ENCODE measurements around the gene LRP6.
"Not testable (repeated sequence)": the region's sequence is repeated elsewhere in the genome, so short reads cannot be mapped to it uniquely, and the experiment has no call there.

The LRP6 gene

DNA sequence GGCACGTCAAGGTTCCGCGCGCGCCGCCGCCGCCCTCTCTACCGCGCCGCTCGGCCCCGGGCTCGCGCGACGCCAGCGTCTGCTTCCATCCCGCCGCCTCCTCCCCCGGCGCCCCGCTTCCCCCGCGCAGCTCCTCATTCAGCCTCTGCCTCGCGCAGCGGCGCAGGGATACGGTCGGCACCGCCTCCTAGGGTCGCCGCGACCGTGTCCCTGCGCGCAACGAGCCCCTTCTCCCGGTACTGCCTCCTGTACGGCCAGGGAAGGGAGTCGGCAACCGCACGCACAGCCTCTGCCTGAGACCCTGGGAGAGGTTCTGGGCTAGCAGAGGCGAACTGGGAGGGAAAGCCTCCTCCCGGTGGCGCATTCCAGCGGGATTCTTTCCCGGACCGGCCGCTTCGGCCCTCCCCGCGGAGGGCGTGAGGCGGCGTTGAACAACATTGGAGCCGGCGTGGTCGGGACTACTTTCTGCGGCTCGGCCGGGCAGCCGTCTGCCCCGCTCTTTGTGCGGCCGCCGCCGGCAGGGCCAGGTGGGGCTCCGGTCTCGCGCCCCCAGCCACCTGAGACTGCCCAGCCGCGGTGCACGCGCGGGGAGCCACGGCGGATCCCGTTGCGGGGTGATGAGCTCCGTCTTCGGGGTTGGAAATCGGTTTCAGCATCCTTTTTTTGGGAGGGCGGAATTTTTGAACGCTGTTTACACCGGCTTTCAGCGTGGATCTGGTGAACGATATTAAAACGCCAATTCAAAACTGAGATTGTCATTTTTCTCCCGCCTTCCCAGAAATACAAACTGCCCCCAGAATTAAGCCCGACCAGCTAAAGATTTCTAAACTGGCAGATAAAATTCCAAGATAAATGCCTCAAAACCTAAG is at the start of gene LRP6:
Gene LRP6, minus strand, starts transcription at position 172 of the 869 bp plus-strand sequence. CDS start 309 bp downstream, outside the sequence.
- DNase-seq = peak; percentile 87

DNA sequence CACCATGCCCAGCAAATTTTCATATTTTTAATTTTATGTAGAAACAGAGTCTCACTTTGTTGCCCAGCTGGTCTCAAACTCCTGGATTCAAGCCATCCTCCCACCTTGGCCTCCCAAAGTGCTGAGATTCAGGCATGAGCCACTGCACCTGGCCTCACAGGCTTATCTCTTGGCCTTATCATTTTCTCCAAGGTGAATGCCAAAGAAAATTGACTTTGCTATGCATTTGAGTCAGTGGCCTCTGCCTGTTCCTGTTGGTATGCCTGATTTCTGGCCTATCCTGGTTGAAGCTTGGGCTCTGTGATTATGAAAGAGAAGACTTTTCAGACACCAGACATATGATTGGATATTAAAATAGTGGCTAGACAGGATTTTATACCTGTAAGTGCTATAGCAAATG is 49.0 kb upstream of the LRP6 start:
- no peak for DNase-seq

GRCh38 chr12:12310695-12311094 is 43.9 kb upstream of the LRP6 start:
- not testable (repeated sequence) for DNase-seq

DNA sequence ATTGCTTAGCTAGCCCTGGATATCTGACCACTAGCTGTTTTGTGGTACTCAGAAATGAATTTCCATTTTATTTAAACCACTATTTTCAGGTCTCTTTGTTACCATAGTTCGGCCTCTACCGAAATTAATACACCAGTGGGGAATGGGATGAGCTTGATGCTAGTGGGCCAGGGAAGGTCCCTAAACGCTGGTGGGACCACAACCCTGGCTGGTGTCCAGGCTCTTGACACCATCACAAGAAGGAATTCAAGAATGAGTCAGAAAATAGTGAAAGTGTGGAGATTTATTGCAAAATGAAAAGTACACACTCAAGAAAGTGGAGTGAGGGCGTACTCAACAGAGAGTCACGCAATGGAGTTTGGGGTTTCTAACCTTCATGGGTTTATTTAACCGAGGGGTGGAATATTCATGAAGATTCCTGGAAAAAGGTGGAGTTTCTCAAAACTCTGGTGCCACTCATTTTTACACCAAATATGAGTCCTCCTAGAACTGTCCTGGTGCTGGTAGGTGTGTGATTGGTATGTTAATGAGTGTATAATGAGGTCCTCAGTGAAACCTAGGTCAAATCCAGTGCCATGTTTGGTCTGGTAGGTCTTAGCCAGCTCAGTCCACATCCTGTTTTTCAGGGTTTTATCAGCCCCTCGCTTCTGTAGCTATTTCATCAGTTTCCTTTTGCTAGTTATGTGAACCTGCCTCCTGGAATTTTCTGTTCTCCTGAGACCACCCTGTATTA is 38.9 kb upstream of the LRP6 start:
- DNase-seq = no peak

DNA sequence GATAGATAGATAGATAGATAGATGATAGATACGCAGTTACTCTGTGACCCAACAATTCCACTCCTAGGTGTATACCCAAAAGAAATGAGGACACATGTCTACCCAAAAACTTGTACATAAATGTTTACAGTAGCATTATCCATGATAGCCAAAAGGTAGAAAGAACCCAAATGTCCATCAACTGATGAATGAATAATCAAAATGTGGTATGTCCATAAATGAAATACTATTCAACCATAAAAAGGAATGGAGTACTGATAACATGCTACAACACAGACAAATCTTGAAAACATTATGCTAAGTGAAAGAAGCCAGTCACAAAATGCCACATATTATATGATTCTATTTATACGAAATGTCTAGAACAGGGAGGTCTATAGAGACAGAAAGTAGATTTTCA is 36.1 kb upstream of the LRP6 start:
- DNase-seq = no peak

GRCh38 chr12:12301122-12301521 is 34.3 kb upstream of the LRP6 start:
- no peak for DNase-seq

- no peak for DNase-seq
These were observed 30.5 kb upstream of the LRP6 start for GRCh38 chr12:12297201-12297830.

- DNase-seq = no peak
These were observed 27.6 kb upstream of the LRP6 start for GRCh38 chr12:12294215-12295005.

DNA sequence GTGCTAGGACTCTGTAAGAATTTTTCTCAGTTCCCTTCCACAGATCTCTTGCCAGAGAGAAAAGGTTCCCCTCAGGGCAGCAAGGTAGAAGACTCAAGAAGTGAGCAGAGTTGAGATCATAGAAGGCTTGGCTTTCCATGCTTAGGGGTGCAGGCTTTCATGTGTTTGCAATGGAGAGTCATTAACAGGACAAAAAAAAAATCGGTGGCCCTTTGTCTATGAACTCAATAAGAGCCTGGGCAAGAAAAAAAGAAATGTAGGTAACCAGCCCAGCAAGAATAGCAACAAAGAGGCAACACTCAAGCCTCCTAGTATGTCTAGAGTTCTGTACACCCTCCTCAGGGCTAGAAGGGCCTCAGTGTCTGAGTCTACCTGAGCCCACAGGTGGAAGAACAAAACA is 23.4 kb upstream of the LRP6 start:
- DNase-seq = no peak

GRCh38 chr12:12286441-12286840 is 19.6 kb upstream of the LRP6 start:
- DNase-seq = no peak

GRCh38 chr12:12282761-12283425 is 16.0 kb upstream of the LRP6 start:
- no peak for DNase-seq

DNA sequence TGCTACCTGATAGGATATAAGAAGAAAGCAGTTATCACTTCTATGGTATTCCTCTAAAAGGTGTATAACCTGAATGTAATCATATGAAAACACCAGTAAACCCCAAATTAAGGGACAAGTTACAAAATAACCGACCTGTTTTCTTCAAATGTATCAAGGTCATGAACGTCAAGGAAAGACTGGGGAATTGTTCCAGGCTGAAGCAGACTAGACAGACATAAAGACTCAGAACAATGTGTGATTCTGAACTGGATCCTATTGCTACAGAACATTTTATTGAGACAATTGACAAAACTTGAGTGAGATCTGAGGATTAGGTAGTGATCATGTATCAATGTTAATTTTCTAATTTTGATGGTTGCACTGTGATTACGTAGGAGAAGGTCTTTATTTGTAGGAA is 15.4 kb upstream of the LRP6 start:
- no peak for DNase-seq

DNA sequence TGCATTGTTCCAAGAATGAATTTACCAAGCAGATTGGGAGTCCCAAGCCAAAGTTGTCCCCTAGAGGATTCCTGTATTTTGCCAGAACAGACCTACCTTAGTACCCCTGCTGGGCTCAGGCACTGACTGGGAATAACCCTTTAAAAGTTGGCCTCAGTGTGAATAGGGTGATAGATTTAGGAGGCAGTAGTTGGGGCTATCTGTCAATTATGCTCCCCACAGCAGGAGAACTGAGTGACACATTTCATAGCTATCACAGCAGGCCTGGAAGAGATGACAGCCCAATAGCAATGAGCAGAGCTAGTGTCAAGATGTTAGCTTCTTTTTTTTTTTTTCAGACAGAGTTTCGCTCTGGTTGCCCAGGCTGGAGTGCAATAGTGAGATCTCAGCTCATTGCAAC is 14.3 kb upstream of the LRP6 start:
- no peak for DNase-seq

- DNase-seq = no peak
These were observed 12.1 kb upstream of the LRP6 start for GRCh38 chr12:12278899-12279298.

DNA sequence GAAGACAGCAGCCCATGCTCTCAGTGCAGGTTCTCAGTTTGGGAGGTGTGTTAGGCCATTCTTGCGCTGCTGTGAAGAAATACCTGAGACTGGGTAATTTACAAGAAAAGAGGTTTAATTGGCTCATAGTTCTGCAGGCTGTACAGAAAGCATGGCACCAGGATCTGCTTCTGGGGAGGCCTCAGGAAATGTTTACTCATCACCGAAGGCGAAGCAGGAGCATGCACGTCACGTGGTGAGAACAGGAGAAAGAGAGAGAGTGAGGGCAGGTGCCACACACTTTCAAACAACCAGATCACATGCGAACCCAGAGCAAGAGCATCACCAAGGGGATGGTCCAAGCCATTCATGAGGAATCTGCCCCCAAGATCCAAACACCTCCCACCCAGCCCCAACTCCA is 9.0 kb upstream of the LRP6 start:
- no peak for DNase-seq

DNA sequence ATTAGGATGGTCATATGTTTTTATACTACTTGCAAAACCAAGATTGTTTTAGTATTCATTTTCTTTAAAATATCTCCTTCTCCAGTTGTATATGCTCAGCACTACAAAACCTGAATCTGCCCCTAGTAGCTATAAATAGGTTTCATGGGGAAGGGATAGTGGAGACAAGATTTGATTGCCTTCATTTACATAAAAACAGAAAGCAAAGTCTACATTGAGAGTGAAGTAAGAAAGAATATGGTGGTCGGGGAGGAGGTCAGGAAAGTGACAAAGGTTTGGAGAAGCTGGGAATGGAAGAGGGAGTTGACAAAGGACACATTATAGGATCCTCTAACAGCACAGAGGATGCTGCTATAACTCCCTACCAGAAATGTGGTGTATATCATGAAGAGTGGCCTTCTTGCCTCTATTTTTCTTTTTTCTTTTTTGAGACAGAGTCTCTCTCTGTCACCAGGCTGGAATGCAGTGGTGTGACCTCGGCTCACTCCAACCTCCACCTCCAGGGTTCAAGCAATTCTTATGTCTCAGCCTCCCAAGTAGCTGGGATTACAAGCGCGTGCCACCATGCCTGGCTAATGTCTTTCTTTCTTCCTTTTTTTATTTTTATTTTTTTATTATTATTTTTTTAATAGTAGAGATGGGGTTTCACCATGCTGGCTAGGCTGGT is 6.6 kb upstream of the LRP6 start:
- DNase-seq = no peak

DNA sequence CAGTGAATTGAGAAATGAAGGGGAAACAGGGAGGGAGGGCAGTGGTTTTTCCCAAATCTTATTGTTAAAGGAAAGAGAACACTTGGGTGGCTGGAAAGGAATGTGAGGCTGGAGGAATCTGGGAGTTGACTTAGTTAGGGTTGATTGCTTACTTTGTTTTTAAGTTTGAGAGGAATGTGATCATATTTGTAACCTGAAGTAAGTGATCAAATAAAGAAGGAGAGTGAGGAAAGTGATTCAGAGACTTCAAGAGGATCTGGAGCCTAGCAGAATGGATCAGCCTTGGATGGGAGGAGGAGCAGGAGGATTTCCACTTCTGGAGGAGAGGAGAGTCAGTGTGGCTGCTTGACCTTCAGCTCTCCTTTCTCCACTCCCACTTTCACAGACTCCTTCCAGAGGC is 6.0 kb upstream of the LRP6 start:
- no peak for DNase-seq

DNA sequence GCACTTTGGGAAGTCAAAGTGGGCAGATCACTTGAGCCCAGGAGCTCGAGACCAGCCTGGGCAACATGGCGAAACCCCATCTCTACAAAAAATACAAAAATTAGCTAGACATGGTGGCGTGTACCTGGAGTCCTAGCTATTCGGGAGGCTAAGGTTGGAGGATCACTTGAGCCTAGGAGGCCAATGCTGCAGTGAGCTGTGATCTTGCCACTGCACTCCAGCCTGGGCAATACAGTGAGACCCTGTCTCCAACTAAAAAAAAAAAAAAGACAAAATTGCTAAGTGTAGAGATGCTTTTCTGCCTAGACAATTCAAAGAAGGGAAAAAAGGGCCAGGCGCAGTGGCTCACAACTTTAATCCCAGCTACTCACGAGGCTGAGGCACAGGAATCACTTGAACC is 3.4 kb upstream of the LRP6 start:
- no peak for DNase-seq

DNA sequence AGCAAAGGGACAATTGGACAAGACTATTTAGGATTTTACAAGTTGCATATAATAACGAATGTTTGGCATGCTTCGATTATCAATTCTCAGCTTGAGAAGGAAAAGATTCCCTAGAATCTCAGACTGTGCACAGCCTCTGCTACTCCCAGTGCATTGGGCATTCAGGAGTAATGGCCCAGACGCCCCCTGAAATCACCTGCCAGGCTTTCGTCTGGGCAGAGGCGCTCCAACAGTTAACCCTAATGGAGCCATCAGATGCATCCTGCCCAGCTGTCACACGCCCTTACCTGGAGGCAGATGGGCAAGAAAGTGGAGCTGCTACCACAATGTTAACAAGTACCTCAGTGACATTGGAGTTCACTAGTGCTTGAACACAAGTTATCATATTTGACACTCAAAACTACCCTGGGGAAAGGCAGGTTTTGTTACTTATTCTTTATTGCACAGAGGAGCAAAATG is 927 bp upstream of the LRP6 start:
- peak; percentile 14 for DNase-seq

DNA sequence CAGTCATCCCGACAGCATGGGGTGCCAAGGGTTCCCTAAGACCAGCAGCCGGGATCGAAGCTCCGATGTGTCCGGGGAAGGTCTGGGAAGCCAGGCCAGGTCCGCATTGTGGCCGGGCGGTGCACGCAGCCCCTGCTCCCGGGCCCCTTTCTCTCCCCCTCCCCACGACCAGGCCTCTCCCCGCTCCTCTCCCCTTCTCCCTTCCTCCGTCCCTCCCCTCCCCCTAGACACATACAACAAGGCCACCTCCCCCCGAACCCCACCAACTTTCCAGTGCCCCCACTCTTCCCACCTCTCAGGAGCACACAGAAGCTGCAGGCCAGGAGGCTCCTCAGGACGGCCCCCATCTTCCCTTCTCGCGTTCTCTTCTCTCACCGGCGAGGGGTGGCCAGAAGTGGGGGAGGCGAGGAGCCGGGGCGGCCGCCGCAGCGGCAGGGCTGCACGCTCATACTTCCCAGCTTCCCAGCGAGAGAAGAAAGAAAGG is 413 bp downstream of the LRP6 start:
- DNase-seq = no peak

- DNase-seq = no peak
These were observed 1.1 kb downstream of the LRP6 start for GRCh38 chr12:12265571-12266388.
